HG02623 (cell line): Measurements from ENCODE around the gene ZNF524.
"Not testable (repeated sequence)": the region's sequence is repeated elsewhere in the genome, so short reads cannot be mapped to it uniquely, and the experiment has no call there.

ENCODE experiments used
- ATAC-seq: cut with Tn5 transposase; IDR thresholded peaks from one replicate; pipeline ENCODE4 v1.9.1; 2021; ENCODE audit warnings: moderate library complexity; ENCODE audit not compliant: unreplicated experiment

ZNF524 gene

DNA sequence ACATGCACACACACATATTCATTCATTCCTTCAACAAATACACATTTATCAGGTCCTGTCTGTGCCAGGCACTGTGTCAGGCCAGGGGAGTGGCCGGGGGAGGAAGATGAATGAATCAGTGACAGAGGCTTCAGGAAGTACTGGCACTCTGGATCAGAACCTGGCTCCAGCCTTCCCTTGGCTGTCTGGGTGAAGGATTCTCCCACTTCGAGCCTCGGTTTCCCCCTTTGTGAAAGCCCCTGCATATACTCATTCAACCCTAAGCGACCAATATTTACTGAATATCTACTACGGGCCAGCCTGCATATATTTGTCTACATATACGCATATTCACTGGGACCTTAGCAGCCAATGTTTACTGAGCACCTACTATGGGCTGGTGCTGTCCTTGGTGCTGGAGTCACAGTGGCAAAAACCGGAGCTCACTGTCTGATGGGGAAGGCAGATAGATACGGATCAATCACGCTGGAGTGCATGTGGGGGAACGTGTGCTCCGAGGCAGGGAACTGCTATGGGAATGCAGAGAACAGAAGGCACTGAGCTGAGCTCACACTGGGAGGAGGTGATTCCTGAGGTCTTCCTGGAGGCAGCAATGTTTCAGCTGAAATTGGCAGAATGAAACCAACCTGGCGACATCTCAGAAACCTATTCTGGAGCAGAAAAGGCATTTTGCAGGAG, 18.8 kb upstream of the ZNF524 start:
- no peak for ATAC-seq

DNA sequence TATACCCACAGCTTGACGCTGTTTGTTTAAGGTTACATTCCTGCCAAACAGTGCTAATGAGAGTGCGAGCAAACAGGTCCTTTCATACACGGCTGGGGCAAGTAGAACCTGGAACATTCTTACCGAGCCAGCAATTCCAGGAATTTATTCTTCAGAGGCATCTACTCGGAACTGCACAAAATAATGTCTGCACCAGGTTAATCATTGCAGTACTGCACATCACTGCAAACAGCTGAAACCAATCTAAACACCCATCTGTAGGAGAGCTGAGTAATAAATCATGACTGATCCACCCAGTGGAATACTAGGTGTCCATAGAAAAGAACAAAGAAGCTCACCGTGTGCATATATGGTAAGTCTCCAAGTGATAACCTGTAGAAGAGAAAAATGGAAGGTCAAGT, 18.3 kb upstream of the ZNF524 start:
- no peak for ATAC-seq

DNA sequence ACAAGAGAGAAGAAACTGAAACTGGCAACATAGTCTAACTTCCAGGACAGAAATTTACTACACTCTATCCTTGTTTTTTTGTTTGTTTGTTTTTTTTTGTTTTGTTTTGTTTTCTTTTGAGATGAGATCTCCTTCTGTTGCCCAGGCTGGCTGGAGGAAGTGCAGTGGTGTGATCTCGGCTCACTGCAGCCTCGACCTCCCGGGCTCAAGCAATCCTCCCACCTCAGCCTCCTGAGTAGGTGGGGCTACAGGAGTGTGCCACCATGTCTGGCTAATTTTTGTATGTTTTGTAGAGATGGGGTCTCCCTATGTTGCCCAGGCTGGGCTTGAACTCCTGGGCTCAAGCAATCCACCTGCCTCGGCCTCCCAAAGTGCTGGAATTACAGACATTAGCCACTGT, 17.8 kb upstream of the ZNF524 start:
- not testable (repeated sequence) for ATAC-seq

DNA sequence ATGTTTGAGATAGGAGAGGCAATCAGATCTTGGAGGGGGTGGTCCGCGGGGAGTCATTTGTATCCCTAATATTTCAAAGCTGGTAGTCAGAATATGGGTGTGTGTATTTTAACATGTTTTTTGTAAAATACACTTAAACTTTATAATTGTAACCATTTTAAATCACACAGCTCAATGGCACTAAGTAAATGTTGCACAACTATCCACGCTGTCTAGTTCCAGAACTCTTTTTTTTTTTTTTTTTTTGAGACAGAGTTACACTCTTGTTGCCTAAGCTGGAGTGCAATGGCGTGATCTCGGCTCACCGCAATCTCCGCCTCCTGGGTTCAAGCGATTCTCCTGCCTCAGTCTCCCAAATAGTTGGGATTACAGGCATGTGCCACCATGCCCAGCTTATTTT, 16.2 kb upstream of the ZNF524 start:
- not testable (repeated sequence) for ATAC-seq

DNA sequence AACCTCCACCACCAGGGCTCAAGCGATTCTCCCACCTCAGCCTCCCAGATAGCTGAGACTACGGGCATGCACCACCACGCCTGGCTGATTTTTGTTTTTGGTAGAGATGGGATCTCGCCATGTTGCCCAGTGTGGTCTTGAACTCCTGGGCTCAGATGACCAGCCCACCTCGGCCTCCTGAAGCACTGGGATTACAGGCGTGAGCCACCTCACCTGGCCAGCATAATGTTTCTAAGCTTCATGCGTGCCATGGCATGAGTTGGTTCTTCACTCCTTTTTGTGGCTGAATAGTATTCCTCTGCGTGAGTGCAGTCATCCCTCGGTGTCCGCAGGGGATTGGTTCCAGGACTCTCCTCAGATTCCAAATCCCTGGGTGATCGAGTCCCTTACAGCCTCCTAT, 15.2 kb upstream of the ZNF524 start:
- no peak for ATAC-seq

DNA sequence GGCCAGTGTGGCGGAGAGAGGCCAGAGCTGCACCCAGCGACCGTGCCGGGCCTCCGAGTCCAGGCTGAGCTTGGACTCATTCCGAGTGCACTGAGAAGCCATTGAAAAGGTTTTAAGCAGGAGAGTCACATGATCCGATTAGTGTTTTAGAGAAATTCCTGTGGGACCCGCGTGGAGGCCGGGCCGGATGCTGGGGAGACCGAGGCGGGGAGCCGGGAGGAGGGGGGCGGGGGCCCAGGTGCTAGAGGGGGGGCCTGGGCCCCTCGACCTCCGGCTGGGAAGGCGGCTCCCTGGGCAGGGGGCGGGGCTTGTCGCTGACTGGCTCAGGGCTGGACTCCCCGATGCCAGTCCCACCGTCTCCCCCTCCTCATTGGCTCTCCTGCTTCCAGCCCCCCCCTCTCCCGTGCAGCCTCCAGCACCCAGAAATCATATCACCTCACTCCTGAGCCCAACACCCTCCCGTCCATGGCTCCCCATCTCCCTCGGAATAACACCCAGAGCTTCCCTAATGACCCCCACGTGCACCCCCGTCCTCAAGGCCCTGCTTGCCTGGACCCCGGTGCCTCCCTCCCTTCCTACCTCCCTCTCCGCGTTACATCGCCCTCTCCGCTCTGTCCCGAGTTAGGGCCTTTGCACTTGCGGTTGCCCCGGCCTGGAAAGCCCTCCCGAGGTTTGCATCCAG, 14.3 kb upstream of the ZNF524 start:
- no peak for ATAC-seq

DNA sequence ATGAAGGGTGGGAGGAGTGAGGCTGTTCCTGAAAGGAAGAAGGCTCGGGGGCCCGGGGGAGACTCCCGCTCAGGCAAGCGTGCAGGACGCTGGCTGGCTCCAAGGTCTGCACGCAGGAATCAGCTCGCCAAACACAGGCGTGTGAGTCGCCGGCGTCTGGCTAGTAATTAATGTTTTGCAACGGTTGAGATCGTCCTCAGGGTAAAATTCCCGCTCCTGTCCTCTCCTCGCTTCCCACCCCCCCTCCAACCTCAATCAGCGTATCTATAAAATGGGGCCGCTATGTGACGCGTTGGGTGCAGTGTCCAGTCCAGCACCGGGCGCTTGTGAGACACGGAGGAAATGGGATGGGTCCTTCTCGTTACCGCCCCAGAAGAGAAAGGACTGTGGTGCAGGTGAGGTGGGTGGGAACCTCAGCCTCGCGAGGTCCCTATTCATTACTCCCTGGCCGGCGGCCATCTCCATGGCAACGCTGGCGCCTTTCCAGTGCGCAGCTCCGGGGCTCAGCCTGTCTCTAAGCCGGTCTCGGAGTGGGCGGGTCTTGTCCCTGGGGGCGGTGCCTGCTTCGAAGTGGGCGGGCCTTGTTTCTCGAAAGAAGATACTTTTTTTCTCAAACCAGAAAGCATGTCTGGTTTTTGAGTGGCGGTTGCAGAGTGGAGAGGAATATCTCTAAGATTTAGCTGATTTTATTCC, 13.0 kb upstream of the ZNF524 start:
- peak; percentile 87 for ATAC-seq

DNA sequence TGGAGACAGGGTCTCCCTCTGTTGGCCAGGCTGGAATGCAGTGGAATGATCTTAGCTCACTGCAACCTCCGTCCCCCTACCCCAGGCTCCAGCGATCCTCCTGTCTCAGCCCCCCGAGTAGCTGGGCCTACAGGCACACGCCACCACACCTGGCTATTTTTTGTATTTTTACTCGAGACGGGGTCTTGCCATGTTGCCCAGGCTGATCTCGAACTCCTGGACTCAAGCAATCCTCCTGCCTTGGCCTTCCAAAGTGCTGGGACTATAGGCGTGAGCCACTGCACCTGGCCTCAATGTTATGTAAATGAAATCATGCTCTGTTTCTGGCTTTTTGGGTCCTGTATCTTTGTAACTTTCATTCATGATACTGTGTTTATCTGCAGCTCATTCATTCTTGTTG, 11.3 kb upstream of the ZNF524 start:
- ATAC-seq = no peak

DNA sequence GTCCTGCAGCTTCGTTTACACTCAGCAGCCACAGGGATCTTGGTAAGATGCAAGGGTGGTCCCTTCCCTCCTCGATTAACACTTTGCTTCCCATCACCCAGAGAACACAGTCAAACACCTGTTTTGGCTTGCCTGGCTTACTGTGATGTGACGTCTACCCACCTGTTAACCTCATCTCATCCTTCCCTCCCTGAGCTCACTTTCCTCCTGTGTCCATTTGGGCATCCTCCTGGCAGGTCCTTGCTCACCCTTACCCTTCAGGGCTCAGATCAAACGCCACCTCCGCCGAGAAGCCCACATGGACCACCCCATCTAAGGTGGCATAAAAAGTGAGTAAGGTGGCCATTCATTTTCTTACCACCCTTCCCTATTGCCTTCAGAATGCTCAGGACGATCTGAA, 10.0 kb upstream of the ZNF524 start:
- no peak for ATAC-seq

DNA sequence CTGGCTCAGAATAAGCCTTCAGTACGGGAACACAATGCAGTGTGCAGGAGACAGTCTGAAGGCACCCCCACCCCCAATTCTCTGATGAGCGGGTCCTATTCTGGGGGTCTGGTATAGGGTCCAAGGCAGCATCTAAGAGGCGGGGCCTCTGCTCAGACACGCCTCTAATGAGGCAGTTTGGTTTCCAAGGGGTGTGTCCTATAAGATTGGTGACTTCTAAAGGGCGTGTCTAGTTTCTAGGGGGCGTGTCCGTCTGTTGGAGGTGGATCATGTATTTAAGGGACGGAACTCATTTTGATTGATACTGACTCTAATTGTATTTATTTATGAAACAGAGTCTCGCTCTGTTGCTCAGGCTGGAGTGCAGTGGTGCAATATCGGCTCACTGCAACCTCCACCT, 9.5 kb upstream of the ZNF524 start:
- no peak for ATAC-seq

DNA sequence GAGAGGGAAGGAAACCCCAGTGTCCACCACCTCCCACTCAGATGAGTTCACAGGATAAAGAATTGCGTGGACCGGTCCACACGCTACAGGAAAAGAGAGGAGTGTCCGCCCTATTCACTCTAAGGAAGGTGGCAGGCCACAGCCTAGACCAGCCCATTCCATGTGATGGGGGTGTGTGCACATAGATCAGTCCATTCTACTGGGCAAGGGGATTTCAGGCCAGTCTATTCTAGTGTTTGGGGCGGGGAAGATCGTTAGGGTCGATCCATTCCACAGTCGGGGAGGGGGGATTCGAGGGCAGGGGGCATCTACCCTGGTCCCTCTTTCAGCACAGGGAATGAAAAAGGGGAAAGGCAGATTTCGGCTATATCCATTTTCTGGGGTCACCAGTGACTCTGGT, 8.5 kb upstream of the ZNF524 start:
- ATAC-seq = no peak

DNA sequence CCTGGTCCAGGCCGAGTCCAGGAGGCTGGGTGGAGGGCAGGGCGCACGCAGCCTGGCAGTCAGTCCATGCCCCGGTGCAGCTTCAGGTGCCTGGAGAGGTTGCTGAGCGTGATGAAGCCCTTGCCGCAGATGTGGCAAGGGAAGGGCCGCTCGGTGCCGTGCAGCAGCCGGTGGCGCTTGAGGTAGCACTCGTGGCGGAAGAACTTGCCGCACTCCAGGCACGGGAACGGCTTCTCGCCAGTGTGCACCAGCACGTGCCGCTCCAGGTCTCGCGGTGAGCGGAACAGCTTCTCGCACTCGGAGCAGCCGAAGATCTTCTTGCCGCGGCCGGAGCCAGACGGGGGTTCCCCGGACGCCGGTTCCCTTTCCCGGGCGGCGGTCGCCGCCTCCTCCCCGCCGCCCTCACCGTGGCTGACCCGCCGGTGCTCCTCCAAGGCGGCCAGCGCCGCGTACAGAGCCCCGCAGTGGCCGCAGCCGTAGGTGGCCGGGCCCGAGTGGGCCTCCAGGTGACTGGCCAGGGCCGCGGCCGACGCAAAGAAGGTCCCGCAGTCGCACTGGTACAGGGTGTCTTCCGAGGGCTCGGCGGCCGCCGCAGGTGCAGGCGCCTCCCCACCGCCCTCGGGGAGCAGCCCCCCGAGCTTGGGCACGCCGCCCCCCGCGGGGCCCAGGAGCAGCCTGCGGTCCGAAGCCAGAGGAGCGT, 7.5 kb upstream of the ZNF524 start:
- ATAC-seq = no peak

DNA sequence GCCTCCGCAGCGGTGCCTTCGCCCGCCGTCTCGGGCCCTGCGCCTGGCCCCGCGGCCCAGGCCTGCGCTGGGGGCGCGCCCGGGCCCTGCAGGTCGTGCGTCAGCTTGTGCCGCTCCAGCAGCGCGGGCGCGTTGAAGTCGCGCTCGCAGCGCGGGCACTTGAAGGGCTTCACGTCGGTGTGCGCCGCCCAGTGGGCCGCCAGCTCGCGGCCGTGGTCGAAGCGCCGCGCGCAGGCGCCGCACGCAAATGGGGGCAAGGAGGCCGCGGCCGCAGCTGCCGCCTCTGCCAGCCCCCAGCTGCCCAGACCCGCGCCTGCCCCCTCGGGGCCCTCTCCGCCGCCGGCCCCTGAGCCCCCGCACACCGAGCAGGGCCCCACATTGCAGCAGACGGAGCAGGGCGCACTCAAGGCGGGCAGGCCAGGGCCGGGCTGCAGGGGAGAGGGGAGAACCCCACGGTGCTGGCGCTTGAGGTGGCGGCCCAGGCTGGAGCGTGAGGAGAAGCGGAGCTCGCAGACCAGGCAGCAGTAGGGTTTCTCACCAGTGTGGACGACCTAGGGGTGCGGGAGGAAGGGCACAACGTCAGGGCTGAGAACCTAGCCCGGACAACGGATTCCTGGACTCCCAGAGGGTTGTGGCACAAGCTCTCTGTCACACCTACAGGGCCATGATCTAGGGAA, 6.9 kb upstream of the ZNF524 start:
- ATAC-seq = no peak

DNA sequence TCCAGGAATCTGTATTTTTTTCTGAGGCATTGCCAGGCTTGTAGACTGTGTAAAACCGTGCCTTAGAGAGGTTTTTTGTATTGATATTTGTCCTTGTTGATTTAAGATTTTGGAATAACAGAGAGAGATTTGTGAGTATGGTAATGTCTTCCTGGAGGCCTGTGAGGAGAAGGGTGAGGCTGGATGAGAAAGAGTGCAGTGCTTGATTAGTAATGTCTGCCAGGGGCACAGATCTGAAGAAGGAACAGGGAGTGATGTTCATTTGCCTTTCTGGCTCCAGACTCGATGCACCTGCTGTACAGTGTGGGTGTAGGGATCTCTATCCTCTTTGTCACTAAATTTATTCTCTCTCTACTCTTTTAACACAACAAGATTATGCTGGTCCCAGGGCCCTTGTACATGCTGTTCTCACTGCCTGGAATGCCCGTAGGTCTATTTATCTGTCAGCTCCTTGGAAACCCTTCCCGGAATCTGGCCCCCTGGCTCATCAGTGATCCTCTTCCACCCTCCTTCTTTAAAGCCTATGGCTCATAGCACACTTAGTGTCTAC, 5.0 kb upstream of the ZNF524 start:
- ATAC-seq = no peak

DNA sequence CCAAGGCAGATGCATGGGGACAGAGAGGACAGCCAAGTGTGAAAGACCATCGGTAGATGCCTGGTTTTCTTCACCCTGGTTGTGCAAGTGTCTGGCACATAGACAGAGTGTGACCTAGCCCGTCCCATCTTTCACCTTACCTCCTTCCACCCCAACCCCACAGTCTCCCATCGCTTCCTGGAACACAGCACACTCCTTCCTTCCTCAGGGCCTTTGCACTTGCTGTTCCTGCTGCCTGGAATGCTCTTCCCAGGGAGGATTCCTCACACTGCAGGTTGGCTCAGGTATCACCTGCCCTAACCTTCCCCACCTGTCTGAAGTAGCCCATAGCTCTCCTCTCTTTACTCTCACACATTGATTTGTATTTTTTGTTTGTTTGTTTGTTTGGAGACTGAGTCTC, 3.8 kb upstream of the ZNF524 start:
- ATAC-seq = no peak

DNA sequence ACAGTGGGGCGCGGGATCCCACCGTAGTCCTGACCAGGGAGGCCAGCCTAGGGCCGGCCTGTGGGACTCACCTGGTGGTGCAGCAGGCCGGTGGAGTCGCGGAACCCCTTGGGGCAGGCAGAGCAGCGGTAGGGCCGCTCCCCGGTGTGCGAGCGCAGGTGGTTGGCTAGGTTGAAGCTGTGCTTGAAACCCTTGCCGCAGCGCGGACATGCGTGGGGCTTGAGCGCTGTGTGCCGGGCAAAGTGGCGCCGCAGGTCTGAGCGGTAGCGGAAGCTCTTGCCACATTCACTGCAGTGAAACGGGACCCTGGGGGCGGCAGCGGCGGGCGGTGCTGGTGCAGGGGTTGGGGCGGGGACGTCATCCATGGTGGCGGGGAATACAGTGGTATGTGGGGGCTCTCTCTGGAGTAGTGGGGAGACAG, 2.6 kb upstream of the ZNF524 start:
- no peak for ATAC-seq

DNA sequence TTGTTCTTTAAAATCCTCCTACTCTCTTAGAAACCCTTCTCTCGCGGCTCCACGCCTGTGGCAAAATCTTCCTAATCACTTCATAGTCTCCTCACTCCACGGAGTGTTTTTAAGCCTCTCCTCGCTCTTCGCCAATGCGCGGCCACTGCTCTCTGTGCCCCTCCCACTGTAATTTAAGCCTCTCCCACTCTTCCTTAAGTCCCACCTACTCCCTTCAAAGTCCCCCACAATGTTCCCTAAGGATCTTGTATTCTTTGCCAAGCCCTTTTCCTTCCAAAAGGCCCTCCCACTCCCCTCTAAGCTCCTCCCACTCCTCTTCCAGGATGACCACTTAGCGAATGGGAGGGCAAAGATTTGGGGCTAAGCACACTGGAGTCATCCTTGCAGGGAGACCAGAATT, 2.1 kb upstream of the ZNF524 start:
- no peak for ATAC-seq

DNA sequence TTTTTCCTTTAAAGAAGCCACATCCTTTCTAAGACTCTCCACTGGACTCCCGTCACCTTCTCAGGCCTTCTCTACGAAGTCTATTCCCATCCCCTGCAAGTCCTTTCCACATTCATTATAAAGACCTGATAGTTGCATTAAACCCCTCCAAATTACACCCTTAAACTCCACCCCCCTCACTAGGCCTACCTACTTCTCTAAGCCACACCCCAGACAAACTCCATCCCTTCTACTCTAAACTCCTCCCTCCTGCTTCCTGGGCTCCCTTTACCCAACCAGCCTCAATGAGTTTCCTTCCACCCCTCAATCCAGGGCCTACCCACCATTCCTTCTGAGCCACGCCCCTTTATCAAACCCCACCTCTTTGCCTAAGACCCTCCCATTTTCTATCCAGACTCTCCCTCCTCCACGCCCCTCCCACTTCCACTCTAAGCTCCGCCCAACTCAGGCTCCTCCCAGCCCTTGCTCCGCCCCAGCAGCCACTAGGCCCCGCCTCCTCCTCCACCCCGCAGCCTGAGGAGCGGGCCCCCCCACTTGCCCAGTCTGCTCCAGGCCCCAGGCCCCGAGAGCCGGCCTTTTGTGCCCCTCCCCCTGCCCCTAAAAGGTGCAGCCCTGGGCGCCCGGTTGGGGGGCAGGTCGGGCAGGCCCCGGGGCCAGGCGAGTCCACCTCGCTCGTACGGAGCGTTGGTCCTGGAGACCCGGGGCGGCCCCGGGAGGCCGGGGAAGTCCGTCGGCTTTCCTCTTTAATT, 1.2 kb upstream of the ZNF524 start:
- peak; percentile 40 for ATAC-seq

DNA sequence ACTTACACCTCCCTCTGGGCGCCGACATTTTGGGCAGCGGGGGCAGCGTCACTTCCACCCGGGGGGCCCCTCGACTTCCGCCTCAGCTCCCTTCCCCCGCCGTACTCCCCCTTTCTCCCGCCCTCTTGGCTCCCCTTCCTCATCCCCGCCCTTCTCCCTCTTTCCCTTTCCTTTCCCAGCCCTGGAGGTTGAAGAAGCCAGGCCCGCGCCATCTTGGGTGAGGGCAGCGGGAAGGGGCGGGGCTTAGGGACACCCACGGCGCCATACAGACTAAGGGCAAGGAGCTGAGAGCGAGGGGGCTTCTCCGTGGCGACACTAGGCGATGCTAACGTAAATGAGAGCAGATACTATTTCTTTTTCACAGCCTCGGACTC, 633 bp upstream of the ZNF524 start, which contains the start of gene FIZ1:
Gene FIZ1 (minus strand): TSS at position 50 of the 374 bp plus-strand sequence. CDS start 1,652 bp downstream, outside the sequence.
- ATAC-seq = peak; percentile 51

DNA sequence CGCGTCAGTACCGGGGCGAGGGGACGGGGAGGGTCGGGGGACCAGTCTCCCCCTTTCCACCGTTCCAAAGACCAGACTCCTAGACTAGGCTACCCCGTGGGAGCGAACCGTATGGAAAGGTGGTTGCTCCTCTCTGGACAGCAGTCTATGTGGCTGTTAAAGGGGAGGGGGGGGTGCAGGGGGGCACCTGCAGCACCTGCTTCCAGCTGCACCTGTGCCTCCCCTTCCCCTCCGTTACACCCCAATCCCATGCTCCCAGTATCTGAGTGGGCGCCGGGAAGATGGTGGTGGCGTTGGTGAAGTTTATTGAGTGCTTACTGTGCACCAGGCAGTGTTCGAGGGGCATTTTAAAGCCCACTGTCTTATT, 557 bp downstream of the ZNF524 start:
- ATAC-seq = no peak
